Spleen (tissue), 11 donors: ENCODE results near the gene KCNQ1. TPM values are rescaled to one million over a fixed set of nuclear protein-coding genes. Genes with fewer than 3 reads are reported as not detected.

Experiments used
- DNase-seq: peaks from one replicate; pipeline ENCODE4 v3.0.0-alpha.2; 2020
- H3K27ac ChIP-seq, 8 donors: fragments of 200-600 bp; sonication (generic) in 7 of 8; 1 replicate in 4 of 8; 2 replicates in 4 of 8; pipeline versions ENCODE4 v1.5.0 to v1.8.0; 2016 to 2021; ENCODE audit warnings: inconsistent platforms in 4 of 8, mild to moderate bottlenecking in 4 of 8, moderate library complexity in 1 of 8
- H3K27me3 ChIP-seq, 7 donors: fragments of 200-600 bp; sonication (generic) in 6 of 7; replicated peaks in 1 of 7; 1 replicate in 4 of 7; 2 replicates in 3 of 7; pipeline versions ENCODE4 v1.5.0 to v1.8.0; 2016 to 2021; ENCODE audit warnings: inconsistent platforms in 3 of 7, mild to moderate bottlenecking in 1 of 7
- H3K36me3 ChIP-seq, 6 donors: fragments of 200-600 bp; sonication (generic) in 5 of 6; 1 replicate in 4 of 6; 2 replicates in 2 of 6; pipeline versions ENCODE4 v1.5.0 to v1.8.0; 2016 to 2021; ENCODE audit warnings: inconsistent platforms in 2 of 6
- H3K4me1 ChIP-seq, 6 donors: fragments of 200-600 bp; sonication (generic) in 5 of 6; 1 replicate in 3 of 6; 2 replicates in 3 of 6; pipeline versions ENCODE4 v1.5.0 to v1.8.0; 2016 to 2021; ENCODE audit warnings: inconsistent platforms in 3 of 6
- H3K4me3 ChIP-seq, 8 donors: fragments of 200-600 bp; sonication (generic) in 7 of 8; 1 replicate in 4 of 8; 2 replicates in 4 of 8; pipeline versions ENCODE4 v1.5.0 to v1.8.0; 2016 to 2021; ENCODE audit warnings: inconsistent platforms in 4 of 8, mild to moderate bottlenecking in 4 of 8, moderate library complexity in 2 of 8
- H3K9me3 ChIP-seq, 8 donors: fragments of 200-600 bp; sonication (generic) in 7 of 8; 1 replicate in 4 of 8; 2 replicates in 4 of 8; pipeline versions ENCODE4 v1.5.0 to v1.8.0; 2016 to 2021; ENCODE audit warnings: inconsistent platforms in 4 of 8
- POLR2A ChIP-seq, 3 donors: fragments of 450-650 bp; IDR thresholded peaks; one replicate each; pipeline ENCODE4 v1.5.1; 2017; ENCODE audit warnings: antibody characterized with exemption in 3 of 3, mild to moderate bottlenecking in 1 of 3
- POLR2AphosphoS5 ChIP-seq, 3 donors: sonication (generic); formaldehyde crosslinking; IDR thresholded peaks; one replicate each; pipeline ENCODE4 v1.5.1; 2017; ENCODE audit warnings: antibody characterized with exemption in 3 of 3
- WGBS, 5 donors: extraction: QIAGEN DNeasy Blood & Tissue Kit in 3 of 5; methylation state at CpG; one replicate each; pipeline versions ENCODE4 v1.1.5 to v1.1.7; 2013 to 2018; 5-methylcytosine and 5-hydroxymethylcytosine counted together
- intact Hi-C: fragments of 100-400 bp; cut with DNase I; formaldehyde crosslinking; loops from one replicate; pipeline ENCODE4 v1.15.0; 2023; ENCODE audit warnings: low total_unique reads
- polyA plus RNA-seq, 3 donors: library from polyadenylated mRNA; stranded (reverse); fragments of 200-250 nt; gene quantifications; one replicate each; pipeline ENCODE4 v1.2.1, GENCODE V29; 2013
- total RNA-seq, 7 donors: library from RNA; depleted of rRNA in 3 of 7; stranded (reverse); fragments of >200 nt in 3 of 7; fragmentation: NEBNext Ultra II Directional in 4 of 7; extraction: Animal tissue kit (Norgen Biotek cat#: 25700) in 4 of 7; gene quantifications; one replicate each; pipeline versions ENCODE4 v1.1.0 to v1.2.1, GENCODE V29; 2016 to 2021
- TF ChIP-seq, protein P1 (sequence below), 11 experiments: fragments of 200-600 bp in 7 of 11; fragments of 450-650 bp in 4 of 11; sonication (generic) in 4 of 11; IDR thresholded peaks in 8 of 11; conservative IDR thresholded peaks in 3 of 11; 1 replicate in 7 of 11; 2 replicates in 4 of 11; pipeline versions ENCODE4 v1.4.0 to v1.8.0; 2016 to 2021; ENCODE audit warnings: antibody characterized with exemption in 11 of 11, inconsistent platforms in 4 of 11, mild to moderate bottlenecking in 1 of 11
- donor health status: healthy with polysubstance abuse.
- donor health status: DM: no; HTN: no; CAD: no; lungs with moderate emphysema.
- donor health status: DM: no; HTN: no; CAD: no.
- donor health status: Bipolar disorder and iron deficiency.
- donor health status: healthy.
- donor health status: DM: no; HTN: no; CAD: no.
- donor health status: DM: yes; HTN: yes; CAD: no.

The KCNQ1 gene
- total and polyA plus RNA-seq, 10 donors = 3.3 to 21.6 (median 13.5) TPM

DNA sequence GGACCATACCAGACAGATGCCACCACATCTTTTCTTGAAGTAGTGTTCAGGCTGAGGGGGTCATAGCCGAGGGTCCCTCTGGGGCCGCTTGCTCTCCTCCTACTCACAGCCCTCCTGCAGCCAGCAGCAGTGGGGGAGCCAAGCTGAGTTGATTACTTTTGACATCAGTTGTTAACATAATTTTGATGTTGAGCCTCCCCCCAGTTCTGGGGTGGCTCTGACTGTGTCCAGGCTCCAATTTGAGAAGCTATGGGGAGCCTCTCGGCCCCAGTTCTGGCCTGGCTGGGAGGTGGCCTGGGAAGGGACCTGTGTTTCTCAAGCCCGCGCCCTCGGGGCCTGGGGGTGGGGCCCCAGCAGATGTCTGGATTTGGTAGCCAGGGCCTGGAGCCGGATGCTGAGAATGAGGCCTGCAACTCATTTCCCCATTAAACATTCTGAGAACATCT, 207.0 kb downstream of the KCNQ1 start:
- intact Hi-C loops = no loop called here
- no peak for TF ChIP-seq POLR2A (IDR thresholded peaks at IDR 0.05)
- no peak for TF ChIP-seq POLR2AphosphoS5 (IDR thresholded peaks at IDR 0.05)
- TF ChIP-seq, protein P1, sequence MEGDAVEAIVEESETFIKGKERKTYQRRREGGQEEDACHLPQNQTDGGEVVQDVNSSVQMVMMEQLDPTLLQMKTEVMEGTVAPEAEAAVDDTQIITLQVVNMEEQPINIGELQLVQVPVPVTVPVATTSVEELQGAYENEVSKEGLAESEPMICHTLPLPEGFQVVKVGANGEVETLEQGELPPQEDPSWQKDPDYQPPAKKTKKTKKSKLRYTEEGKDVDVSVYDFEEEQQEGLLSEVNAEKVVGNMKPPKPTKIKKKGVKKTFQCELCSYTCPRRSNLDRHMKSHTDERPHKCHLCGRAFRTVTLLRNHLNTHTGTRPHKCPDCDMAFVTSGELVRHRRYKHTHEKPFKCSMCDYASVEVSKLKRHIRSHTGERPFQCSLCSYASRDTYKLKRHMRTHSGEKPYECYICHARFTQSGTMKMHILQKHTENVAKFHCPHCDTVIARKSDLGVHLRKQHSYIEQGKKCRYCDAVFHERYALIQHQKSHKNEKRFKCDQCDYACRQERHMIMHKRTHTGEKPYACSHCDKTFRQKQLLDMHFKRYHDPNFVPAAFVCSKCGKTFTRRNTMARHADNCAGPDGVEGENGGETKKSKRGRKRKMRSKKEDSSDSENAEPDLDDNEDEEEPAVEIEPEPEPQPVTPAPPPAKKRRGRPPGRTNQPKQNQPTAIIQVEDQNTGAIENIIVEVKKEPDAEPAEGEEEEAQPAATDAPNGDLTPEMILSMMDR (IDR thresholded peaks at IDR 0.05 in 8 of 11, conservative IDR thresholded peaks at IDR 0.05 in 3 of 11) = no peak
- Histone ChIP-seq H3K27me3 (no peaks in the 10 kb centered on the region), H3K27ac (no peak overlapping the region), H3K4me3 (no peak overlapping the region), H3K4me1 (no peaks in the 10 kb centered on the region), H3K9me3 (peaks cover 15 to 81% (median 50%) of the 10 kb centered on the region in 8 donors), H3K36me3 (peaks cover 0 to 11% (median 0%) of the 10 kb centered on the region in 6 donors)
- peak; percentile 35 for DNase-seq
- 88 to 96% (median 90%) methylated on average over 7 of the region's 7 CpGs for WGBS, 5 donors

DNA sequence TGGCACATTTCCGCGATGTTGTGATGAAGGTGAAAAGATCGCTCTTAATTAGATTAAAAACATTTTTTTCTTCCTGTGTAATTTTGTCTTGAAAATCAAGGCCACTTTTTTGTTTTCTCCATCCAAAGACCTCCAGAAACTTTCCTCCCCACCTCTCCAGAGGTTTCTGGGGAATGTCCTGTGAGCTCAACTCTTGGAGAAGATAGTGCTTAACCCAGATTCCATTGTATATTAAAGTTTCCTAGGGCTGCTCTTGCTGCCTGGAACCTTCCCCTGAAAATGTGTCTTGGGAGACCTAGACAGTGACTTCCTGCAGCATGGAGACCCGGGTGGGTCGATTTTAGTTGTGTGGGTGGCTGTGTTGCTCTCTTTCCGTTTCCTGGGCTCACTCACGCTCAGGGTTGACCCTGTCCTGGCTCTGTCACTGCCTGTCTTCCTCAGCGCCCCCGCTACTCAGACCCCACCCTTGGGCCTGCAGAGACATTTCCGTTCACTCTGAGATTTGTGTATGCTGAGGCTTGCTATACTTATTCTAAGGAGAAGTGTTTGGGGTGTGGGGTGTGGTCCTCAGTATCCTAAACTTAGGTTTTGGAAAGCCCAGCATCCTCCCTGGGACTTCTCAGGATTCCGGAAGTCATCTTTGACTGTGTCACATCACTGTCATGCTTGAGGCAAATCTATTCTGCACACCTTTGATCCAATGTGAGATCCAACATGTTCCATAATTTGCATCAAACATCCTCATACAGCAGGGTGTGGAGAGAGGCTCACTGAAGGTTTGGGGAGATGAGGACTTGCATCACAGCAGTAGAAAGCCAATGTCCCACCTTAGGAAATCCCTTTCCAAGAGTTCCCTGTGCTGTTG, 207.8 kb downstream of the KCNQ1 start:
- H3K4me3 ChIP-seq = no peak overlapping the region
- H3K27ac ChIP-seq = no peak overlapping the region
- peaks cover 0 to 11% (median 0%) of the 10 kb centered on the region in 6 donors for H3K36me3 ChIP-seq
- H3K4me1 ChIP-seq = no peaks in the 10 kb centered on the region
- WGBS, 5 donors = 84 to 92% (median 87%) methylated on average over 11 of the region's 11 CpGs
- H3K9me3 ChIP-seq = peaks cover 15 to 74% (median 42%) of the 10 kb centered on the region in 8 donors
- intact Hi-C loops = no loop called here
- no peaks in the 10 kb centered on the region for H3K27me3 ChIP-seq
- no peak for TF ChIP-seq POLR2A (IDR thresholded peaks at IDR 0.05)
- TF ChIP-seq POLR2AphosphoS5 (IDR thresholded peaks at IDR 0.05) = no peak
- TF ChIP-seq, protein P1 (IDR thresholded peaks at IDR 0.05 in 8 of 11, conservative IDR thresholded peaks at IDR 0.05 in 3 of 11) = no peak
- peak; percentile 22 for DNase-seq

DNA sequence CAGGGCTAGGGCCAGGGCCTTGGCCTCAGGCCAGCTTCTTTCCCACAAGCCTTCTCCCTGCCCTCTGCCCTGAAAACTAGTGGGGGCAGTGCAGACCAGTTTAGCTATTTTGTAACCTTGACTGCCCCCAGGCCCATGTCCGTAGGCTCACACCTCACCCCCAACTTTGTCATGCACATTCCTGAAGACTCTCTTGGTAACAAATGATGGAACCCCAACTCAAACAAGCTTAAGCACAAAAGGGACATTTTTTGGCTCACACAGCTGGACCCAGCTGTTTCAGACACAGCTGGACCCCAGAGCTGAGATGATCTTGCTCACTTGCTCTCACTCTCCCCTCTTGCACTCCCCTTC, 208.4 kb downstream of the KCNQ1 start:
- no peak overlapping the region for H3K27ac ChIP-seq
- no peaks in the 10 kb centered on the region for H3K27me3 ChIP-seq
- H3K36me3 ChIP-seq = peaks cover 0 to 11% (median 0%) of the 10 kb centered on the region in 6 donors
- DNase-seq = peak; percentile 22
- 79 to 91% (median 89%) methylated on average over 1 of the region's 1 CpG for WGBS, 5 donors
- intact Hi-C loops = no loop called here
- H3K4me3 ChIP-seq = no peak overlapping the region
- TF ChIP-seq, protein P1 (IDR thresholded peaks at IDR 0.05 in 8 of 11, conservative IDR thresholded peaks at IDR 0.05 in 3 of 11) = no peak
- no peak for TF ChIP-seq POLR2A (IDR thresholded peaks at IDR 0.05)
- no peak for TF ChIP-seq POLR2AphosphoS5 (IDR thresholded peaks at IDR 0.05)
- peaks cover 15 to 68% (median 39%) of the 10 kb centered on the region in 8 donors for H3K9me3 ChIP-seq
- H3K4me1 ChIP-seq = no peaks in the 10 kb centered on the region
